Raji (cell line): ENCODE measurements around the gene CHADL.

Experiments
- POLR2A ChIP-seq: IDR thresholded peaks from 2 replicates; pipeline ENCODE4 v1.6.1; 2011; ENCODE audit warnings: low read depth, low read length, control low read depth; ENCODE audit not compliant: insufficient read depth

Gene CHADL

DNA sequence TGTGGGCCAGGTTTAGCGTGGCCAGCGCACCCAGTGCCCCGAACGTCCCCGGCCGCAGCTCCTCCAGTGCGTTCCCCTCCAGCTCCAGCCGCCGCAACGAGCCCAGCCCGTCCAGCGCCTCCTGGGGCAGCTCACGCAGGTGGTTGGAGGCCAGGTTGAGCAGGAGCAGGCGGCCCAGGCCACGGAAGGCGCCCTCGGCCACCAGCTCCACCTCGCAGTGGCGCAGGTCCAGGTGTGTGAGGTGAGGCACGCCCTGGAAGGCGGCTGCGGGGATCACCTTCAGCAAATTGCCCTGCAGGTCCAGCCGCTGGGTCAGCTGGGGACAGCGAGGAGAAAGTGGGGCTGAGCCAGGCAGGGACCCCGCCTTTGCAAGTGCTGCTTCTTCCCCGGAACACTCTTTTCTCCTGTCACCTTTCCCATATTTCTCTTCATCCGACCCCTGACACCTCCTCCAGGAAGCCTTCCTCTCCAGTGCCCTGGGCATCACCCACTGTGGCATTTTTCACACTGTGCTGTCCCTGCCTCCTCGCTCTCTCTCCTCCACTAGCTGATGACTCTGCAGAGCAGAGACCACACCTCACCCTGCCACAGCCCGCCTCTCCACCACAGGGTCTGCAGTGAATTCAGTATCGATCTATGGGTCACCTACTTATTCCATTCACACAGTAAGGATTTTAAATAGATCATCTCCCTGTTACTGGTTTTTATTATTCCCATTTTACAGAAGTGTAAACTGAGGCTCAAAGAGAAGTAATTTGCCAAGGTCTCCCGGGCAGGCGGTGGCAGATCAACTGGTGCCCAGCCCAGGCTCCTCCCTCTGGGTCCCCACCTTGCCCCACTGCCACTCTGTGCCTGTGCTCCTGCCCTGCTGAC, 1.9 kb downstream of the CHADL start:
- TF ChIP-seq POLR2A, result no peak

DNA sequence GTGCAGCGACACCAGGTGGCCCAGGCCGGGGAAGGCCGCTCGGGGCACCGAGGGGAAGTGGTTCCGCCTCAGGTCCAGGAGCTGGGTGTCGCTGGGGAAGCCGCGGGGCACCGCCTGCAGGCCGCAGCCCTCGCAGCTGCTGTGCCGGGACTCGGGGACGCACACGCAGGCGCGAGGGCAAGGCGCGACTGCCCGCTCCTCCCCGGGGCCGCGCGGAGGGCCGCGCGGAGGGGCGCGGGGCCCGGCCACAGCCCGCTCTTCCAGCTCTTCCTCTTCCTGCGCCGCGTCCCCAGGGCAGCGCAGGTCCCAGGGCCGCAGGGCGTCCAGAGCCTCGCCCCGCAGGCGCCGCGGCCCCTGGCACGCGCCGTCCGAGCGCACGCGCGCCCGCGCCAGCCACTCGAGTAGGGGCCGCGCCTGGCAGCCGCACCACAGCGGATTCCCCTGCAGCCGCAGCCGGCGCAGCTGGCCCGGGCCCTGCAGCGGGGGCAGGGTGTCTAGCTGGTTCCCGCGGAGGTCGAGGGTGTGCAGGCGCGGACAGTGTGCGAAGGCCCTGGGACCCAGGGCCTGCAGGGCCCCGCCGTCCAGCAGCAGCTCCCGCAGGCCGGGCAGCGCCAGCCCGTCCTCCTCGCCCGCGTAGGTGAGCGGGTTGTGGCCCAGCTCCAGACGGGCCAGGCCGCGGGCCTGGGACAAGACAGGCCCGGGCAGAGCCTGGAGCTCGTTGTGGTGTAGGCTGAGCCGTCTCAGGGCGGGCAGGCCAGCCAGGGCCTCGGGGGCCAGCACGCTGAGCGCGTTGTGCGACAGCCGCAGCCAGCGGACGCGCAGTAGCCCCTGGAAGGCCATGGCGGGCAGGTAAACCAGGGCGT, 2.8 kb downstream of the CHADL start:
- no peak for TF ChIP-seq POLR2A

DNA sequence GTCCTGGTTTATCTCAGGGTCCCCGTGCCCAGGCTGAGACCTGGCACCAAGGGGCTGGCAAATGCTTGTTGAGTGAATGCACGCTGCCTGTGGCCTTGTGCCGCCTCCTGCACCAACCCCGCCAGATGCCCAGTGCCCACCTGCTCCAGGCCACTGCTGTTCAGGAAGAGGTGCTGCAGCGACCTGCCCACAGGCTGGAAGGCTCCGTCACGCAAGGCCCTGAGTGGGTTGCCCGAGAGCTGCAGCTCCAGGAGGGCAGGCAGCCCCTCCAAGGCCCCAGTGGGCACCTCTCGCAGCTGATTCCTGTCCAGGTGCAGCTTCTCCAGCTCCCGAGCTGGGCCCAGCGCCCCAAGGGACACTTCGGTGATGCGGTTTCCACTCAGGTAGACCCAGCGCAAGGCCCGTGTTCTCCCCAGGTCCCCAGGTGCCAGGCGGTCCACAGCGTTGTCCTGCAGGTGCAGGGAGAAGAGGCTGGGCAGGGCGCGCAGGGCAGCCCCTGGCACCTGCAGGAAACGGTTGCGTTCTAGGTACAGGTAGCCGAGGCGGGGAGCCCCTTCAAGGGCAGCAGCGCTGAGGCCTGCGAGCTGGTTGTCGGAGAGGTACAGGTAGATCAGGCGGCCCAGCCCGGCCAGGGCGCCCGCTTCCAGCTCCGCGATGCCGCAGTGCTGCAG, 3.6 kb downstream of the CHADL start:
- TF ChIP-seq POLR2A, result no peak

DNA sequence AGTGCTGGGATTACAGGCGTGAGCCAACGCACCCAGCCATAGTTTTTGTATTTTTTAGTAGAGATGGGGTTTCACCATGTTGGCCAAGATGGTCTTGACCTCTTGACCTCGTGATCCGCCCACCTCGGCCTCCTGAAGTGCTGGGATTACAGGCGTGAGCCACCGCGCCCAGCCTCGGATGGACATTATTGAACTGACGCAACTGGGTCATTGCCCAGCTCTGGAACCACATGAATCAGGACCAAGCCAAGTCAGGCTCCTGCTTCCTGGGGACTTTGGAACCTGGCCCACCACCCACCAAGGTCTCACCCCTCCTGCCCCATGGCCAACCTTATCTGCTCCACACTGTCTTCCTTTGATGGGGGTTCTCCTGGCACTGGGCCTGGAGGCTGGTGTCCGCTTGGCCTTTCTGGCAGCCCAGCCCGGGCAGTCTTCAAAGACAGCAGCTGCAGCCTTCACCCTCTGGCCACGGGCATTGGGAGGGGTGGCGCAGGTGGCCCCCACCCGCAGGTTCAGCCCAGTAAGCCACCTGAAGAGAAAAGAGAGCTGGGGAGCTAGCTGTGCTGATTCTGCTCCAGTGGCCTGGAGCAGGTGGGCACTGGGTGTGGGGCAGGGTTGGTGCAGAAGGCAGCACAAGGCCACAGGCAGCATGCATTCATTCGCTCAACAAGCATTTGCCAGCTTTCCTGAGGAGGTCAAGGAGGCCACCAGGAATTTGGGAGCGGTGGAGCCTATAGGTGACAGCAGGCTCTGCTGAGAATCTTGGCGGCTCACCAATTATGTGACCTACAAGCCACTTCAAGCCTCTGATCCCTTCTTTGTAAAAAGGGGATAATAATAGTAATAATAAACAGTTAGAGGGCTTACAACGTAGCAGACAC, 5.7 kb downstream of the CHADL start:
- no peak for TF ChIP-seq POLR2A

DNA sequence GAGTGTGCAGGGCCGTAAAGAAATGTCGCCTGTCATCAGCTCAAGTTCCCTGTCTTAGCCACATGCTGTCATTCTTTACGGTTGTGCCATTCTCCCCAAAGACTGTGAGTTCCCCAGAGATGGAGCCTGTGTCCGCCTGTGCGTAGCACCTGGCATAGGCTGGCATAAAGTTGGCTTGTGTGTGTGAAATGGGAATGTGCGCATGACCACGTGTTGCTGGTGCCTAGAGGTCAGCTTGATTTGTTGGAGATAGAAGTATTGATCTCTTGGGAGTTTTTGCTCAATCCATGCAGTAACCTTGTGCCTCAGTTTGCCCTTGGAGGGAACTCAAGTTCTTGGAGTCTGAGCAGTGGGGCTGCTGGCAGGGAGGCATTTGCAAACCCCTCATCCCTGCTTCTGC, 9.4 kb downstream of the CHADL start:
- no peak for TF ChIP-seq POLR2A

DNA sequence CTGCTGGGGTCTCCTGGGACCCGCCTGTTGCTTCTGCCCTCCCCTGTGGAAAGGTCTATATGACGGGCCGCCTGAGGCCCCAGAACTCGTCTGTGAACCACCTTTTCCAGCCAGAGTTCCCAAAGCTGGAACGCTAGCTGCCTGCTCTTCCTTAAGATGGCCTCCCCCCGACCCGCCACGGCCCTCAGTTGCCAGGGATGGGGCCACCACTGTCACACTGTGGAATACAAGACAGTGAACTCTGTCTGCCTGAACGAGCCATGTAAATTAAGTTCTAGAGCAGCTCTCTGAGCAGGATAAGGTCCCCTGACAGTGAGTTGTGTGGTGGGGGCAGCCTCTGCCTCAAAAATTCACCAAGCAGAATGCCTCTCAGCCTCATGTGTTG, 10.3 kb downstream of the CHADL start:
- TF ChIP-seq POLR2A, result no peak

DNA sequence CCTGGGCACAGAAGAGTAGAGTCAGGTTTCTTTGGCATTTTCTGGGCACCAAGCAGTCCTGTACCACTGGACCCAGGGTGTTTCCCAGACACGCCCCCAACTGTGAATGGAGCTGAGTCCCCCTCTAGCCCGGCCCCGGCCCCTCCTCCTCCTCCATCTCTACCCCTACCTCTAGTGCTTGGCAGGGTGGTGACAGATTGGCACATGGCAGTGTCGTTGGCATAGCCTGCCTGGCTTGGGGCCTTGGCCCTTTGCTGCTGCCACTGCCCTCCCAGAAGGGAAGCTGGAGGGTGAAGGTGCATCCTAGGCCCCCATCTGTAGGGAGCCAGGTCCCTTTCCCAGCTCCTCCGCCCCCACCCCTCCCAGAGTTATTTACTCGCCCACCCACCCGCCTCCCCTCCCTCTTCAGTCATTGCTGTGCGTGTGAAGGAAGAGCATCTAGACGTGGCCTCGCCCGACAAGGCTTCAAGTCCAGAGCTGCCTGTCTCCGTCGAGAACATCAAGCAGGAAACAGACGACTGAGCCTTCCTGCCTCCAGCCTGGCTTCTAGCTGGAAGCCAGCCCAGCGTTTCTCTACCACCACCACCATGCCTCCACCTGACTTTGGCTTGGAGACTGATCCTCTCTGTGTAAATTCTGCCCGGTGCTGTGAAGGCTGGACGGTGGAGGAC, 10.9 kb downstream of the CHADL start:
- no peak for TF ChIP-seq POLR2A

DNA sequence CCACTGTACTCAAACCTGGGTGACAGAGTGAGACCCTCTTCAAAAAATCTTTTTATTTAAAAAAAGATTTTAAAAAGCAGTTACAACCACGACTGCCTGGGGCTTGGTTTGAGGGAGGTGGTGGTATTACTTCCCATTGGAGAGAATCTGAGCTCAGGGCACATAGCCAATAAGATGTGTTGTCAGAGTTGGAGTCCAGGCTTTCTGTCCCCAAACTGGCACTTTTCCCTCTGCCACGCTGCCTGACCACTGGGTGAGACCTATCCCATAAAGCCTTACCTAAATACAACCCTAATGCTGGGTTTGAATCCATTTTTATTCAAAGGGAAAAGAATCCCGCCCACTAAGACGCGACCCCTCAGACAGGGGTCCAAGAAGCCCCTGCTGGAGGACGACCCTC, 11.5 kb downstream of the CHADL start:
- no peak for TF ChIP-seq POLR2A

- TF ChIP-seq POLR2A, result no peak
These were observed 13.7 kb downstream of the CHADL start for GRCh38 chr22:41226723-41227655.

- TF ChIP-seq POLR2A, result no peak
These were observed 17.2 kb downstream of the CHADL start for GRCh38 chr22:41223535-41223934.

DNA sequence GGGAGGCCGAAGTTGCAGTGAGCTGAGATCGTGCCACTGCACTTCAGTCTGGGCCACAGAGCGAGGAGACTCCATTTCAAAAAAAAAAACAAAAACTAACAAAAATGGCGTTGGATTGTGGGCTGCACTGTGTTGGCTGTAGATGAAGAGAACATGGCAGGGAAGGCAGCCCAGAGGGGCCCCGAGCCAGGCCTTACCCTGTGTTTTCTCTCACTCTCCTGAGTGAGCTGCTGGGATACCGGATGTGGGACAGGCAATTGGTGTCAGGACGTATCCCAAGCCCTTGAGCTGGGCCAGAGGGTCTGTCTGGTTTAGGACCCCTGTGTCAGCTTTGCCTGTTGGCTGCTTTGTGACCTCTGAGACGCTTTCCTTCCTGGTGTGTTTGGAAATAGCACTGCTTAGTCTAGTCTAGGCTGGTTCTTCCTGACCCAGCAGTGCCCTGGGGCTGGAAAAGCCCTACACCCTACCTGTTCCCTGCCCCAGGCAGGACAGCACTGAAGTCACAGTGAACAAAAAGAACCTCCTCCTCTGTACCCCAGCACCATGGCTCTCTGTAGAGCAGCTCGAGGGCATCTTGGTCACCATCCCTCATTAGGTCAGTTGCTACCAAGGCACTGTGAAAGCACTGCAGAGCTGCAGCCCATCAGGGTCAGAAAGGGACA, 17.8 kb downstream of the CHADL start:
- TF ChIP-seq POLR2A, result no peak

- TF ChIP-seq POLR2A, result no peak
These were observed 23.1 kb downstream of the CHADL start for GRCh38 chr22:41217553-41218157.

DNA sequence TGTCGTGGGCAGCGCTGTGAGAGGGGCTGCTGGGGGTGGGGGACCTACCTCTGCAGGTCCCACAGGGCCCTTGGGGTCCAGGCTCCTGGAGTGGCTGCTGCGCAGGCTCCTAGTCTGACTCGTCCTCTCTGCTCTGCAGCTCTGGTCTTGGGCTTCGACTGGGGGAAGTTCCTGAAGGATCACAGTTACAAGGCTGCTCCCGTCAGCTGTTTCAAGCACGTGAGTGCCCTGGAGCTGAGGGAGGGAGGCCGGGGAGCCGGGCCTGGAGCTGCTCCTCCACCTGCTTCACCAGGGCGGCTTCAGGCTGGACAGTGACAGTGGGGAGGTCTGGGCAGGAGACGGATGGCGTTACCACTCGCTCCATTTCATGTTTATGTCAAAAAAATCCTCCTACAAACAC, 23.7 kb downstream of the CHADL start:
- no peak for TF ChIP-seq POLR2A

GRCh38 chr22:41215926-41216325, 24.8 kb downstream of the CHADL start:
- no peak for TF ChIP-seq POLR2A
